ENCODE measurements around the gene TIPARP. TPM values are rescaled to one million over a fixed set of nuclear protein-coding genes. Genes with fewer than 3 reads are reported as not detected.

TIPARP gene
- total RNA-seq, 1 experiment from 2014 or later = 35.0 TPM

DNA sequence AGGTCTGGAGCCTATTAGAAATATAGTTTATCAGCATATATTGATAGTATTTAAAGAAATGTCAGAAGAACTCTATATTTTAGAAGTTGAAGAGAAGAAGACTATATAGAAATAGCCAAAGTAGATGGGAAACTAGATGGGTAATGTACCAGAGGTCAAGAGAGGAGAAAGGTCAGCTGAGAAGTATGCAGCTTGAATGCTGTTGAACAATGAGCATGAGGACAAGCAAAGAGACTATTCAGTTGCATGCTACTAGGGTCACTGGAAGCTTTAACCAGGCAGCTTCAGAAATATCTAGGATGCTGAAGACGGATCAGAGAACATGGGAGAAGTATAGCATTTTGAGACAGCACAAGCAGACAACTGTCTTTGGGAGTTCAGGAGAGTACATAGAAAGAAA is 19.6 kb upstream of the TIPARP start:
- no peaks in the 10 kb centered on the region for H4K20me1 ChIP-seq (ENCODE audit: insufficient read depth)
- 0 out of 2 replicates have a peak, but pooled peaks cover 2% of the 10 kb centered on the region for H3F3A ChIP-seq (ENCODE audit: insufficient read depth, low read depth)
- no peaks in the 10 kb centered on the region for H3K79me2 ChIP-seq (ENCODE audit: low read depth)
- H3K9me2 ChIP-seq (ENCODE audit: insufficient read depth) = peaks cover 3% of the 10 kb centered on the region; the same call in 1 of the 2 replicates
- H3K4me1 ChIP-seq (replicated peaks; ENCODE audit: insufficient read depth) = no peaks in the 10 kb centered on the region
- H3K4me3 ChIP-seq = no peak overlapping the region
- intact Hi-C loops (cut with micrococcal nuclease; ENCODE audit: unreplicated experiment) = no loop called here
- H2AFZ ChIP-seq = no peak overlapping the region
- H3K27me3 ChIP-seq (ENCODE audit: insufficient read depth, low read depth) = no peaks in the 10 kb centered on the region
- H3K4me2 ChIP-seq = no peak overlapping the region
- no peak for DNase-seq
- ChIA-PET POLR2A (ENCODE audit: unreplicated experiment) (no interaction called here), CTCF (no interaction called here)
- no TSS peak for BruUV-seq (replicated peaks)
- no peak overlapping the region for H3K27ac ChIP-seq
- no peaks in the 10 kb centered on the region for H3K9me3 ChIP-seq (ENCODE audit: insufficient read depth, low read depth)
- no peaks in the 10 kb centered on the region for H3K36me3 ChIP-seq (ENCODE audit: low read depth)
- TF ChIP-seq EZH2 (IDR thresholded peaks at IDR 0.05; ENCODE audit: low read depth) = no peak
- TF ChIP-seq, protein P1, sequence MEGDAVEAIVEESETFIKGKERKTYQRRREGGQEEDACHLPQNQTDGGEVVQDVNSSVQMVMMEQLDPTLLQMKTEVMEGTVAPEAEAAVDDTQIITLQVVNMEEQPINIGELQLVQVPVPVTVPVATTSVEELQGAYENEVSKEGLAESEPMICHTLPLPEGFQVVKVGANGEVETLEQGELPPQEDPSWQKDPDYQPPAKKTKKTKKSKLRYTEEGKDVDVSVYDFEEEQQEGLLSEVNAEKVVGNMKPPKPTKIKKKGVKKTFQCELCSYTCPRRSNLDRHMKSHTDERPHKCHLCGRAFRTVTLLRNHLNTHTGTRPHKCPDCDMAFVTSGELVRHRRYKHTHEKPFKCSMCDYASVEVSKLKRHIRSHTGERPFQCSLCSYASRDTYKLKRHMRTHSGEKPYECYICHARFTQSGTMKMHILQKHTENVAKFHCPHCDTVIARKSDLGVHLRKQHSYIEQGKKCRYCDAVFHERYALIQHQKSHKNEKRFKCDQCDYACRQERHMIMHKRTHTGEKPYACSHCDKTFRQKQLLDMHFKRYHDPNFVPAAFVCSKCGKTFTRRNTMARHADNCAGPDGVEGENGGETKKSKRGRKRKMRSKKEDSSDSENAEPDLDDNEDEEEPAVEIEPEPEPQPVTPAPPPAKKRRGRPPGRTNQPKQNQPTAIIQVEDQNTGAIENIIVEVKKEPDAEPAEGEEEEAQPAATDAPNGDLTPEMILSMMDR (conservative IDR thresholded peaks at IDR 0.05) = no peak

DNA sequence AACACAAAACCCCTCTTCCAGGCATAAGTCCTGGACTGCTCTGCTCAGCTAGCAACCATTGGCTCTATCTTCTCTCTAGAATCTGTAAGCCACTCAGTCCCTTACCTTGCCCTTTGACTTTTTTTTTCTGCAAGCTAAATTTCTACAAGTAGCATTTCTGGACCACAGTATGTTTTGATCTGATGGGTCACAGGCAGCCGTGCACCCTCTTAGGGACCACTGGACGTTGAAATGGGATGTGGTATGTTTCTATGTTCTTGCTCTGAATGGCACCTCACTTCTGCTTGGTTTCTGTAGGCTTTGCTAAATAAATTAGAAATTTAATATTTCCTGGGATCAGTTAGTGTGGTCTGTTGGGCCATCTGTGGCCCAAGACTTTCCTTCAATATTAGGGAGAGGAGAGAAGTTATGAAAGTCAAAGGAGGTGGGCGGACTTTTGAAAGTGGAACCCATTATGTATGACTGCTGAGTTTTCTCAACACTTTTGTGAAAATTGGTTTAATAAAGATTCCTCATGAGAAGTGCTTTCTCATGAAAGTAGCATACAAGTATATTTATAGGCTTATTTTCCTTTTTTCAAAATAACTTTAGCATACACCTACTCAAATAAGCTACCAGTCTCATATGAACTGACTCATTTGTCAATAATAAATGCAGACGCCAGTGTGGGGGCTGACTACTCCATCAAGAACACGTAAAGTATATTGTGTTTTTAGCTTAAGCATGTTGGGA is 18.4 kb upstream of the TIPARP start:
- no peak overlapping the region for H3K4me3 ChIP-seq
- no peaks in the 10 kb centered on the region for H4K20me1 ChIP-seq (ENCODE audit: insufficient read depth)
- peaks cover 3% of the 10 kb centered on the region; the same call in 1 of the 2 replicates for H3K9me2 ChIP-seq (ENCODE audit: insufficient read depth)
- BruUV-seq (replicated peaks) = no TSS peak
- no peaks in the 10 kb centered on the region for H3F3A ChIP-seq (ENCODE audit: insufficient read depth, low read depth)
- no peak overlapping the region for H2AFZ ChIP-seq
- no peak overlapping the region for H3K4me2 ChIP-seq
- no peak for DNase-seq
- ChIA-PET CTCF (no interaction called here), POLR2A (ENCODE audit: unreplicated experiment) (no interaction called here)
- no peaks in the 10 kb centered on the region for H3K27me3 ChIP-seq (ENCODE audit: insufficient read depth, low read depth)
- H3K36me3 ChIP-seq (ENCODE audit: low read depth) = no peaks in the 10 kb centered on the region
- H3K4me1 ChIP-seq (replicated peaks; ENCODE audit: insufficient read depth) = no peaks in the 10 kb centered on the region
- H3K9me3 ChIP-seq (ENCODE audit: insufficient read depth, low read depth) = no peaks in the 10 kb centered on the region
- H3K79me2 ChIP-seq (ENCODE audit: low read depth) = no peaks in the 10 kb centered on the region
- no peak overlapping the region for H3K27ac ChIP-seq
- intact Hi-C loops (cut with micrococcal nuclease; ENCODE audit: unreplicated experiment) = no loop called here
- TF ChIP-seq, protein P1 (conservative IDR thresholded peaks at IDR 0.05) = no peak
- no peak for TF ChIP-seq EZH2 (IDR thresholded peaks at IDR 0.05; ENCODE audit: low read depth)

DNA sequence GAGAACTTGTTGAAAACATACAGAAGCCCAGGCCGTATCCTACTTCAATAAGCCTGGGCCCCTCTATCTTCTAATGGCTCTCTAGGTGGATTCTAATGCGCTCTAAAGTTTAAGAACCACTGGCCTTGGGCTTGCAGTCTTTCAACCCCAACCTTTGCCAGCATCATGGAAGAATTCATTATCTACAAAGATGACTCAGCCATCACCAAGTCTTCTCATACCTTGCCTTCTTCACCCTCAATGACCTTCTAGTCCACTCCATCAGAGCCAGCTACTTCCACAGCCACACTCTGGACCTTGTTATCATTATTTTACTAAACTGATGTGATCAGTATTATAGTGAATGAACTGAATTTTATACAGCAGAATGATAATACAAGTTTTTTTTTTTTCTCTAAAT is 16.9 kb upstream of the TIPARP start:
- Histone ChIP-seq H3K4me2 (no peak overlapping the region), H3K9me2 (ENCODE audit: insufficient read depth) (peaks cover 3% of the 10 kb centered on the region; the same call in 1 of the 2 replicates), H2AFZ (no peak overlapping the region), H3K9me3 (ENCODE audit: insufficient read depth, low read depth) (no peaks in the 10 kb centered on the region), H4K20me1 (ENCODE audit: insufficient read depth) (no peaks in the 10 kb centered on the region), H3K36me3 (ENCODE audit: low read depth) (no peaks in the 10 kb centered on the region), H3K4me1 (replicated peaks; ENCODE audit: insufficient read depth) (no peaks in the 10 kb centered on the region), H3K27ac (no peak overlapping the region), H3F3A (ENCODE audit: insufficient read depth, low read depth) (no peaks in the 10 kb centered on the region), H3K27me3 (ENCODE audit: insufficient read depth, low read depth) (no peaks in the 10 kb centered on the region), H3K79me2 (ENCODE audit: low read depth) (no peaks in the 10 kb centered on the region), H3K4me3 (no peak overlapping the region)
- DNase-seq = no peak
- intact Hi-C loops (cut with micrococcal nuclease; ENCODE audit: unreplicated experiment) = no loop called here
- TF ChIP-seq, protein P1 (conservative IDR thresholded peaks at IDR 0.05) = no peak
- TF ChIP-seq EZH2 (IDR thresholded peaks at IDR 0.05; ENCODE audit: low read depth) = no peak
- POLR2A ChIA-PET (ENCODE audit: unreplicated experiment) = no interaction called here
- no TSS peak for BruUV-seq (replicated peaks)
- CTCF ChIA-PET = no interaction called here
